AG04450 (cell line): Measurements from ENCODE around the gene ENTPD8. TPM values are rescaled to one million over a fixed set of nuclear protein-coding genes. Genes with fewer than 3 reads are reported as not detected.
A peak's percentile ranks its signal among the peaks of the same experiment; 100 is the strongest.

Experiments used
- CTCF ChIA-PET: fragments of 300-600, 350-600 bp; formaldehyde crosslinking; extraction: SDS; loops from one replicate; lab custom pipeline; 2022; ENCODE audit warnings: antibody characterized with exemption, inconsistent platforms; lab: Charles Lee
- POLR2A ChIA-PET: fragments of 350-600 bp; formaldehyde crosslinking; extraction: SDS; loops from one replicate; lab custom pipeline; 2021; ENCODE audit warnings: antibody characterized with exemption, inconsistent platforms; lab: Yijun Ruan, JAX
- DNase-seq: peaks from one replicate; pipeline ENCODE4 v3.0.0-alpha.2; 2011; ENCODE audit warnings: low read depth, low spot score
- H3K27ac ChIP-seq: one replicate; pipeline ENCODE4 v1.5.1; 2012; ENCODE audit warnings: low read depth, low read length, control low read depth
- H3K27me3 ChIP-seq: one replicate; pipeline ENCODE4 v1.6.0; 2012; ENCODE audit warnings: low read length; ENCODE audit not compliant: control insufficient read depth, insufficient read depth
- H3K4me3 ChIP-seq: 2 replicates; pipeline ENCODE4 v1.5.1; 2011; ENCODE audit warnings: mild to moderate bottlenecking, low read depth, low read length, control low read depth
- H3K9me3 ChIP-seq: 2 replicates; pipeline ENCODE4 v1.5.1; 2012; ENCODE audit warnings: low read length; ENCODE audit not compliant: control insufficient read depth, insufficient read depth
- polyA plus RNA-seq: library from polyadenylated mRNA; depleted of rRNA; stranded (reverse); fragments of >200 nt; gene quantifications from 2 replicates; pipeline ENCODE4 v1.2.3, GENCODE V29; 2011
- TF ChIP-seq, protein P1 (sequence below): IDR thresholded peaks from 2 replicates; pipeline ENCODE4 v1.5.1; 2011; ENCODE audit warnings: low read depth, low read length, control low read depth, inconsistent platforms

ENTPD8 gene
- polyA plus RNA-seq, 1 experiment = not detected

DNA sequence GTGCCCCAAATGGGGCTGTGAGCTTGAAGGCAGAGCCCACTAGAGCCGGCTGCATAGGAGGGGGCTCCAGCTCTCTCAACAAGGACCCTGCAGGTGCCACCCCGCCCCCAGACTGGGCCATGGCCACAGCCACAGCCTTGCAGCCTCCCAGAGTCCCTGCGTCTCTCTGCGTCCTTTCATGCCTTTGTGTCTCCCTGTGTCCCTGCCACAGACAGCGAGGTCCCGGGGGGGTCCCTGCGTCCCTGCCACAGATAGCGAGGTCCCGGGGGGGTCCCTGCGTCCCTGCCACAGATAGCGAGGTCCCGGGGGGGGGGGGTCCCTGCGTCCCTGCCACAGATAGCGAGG, 11.6 kb downstream of the ENTPD8 start:
- no peak for DNase-seq
- Histone ChIP-seq H3K27ac (no peak overlapping the region), H3K27me3 (peaks cover 4% of the 10 kb centered on the region), H3K4me3 (no peak overlapping the region), H3K9me3 (peaks cover 5% of the 10 kb centered on the region; the same call in 1 of the 2 replicates)
- ChIA-PET POLR2A (no interaction called here), CTCF (no interaction called here)
- TF ChIP-seq, protein P1, sequence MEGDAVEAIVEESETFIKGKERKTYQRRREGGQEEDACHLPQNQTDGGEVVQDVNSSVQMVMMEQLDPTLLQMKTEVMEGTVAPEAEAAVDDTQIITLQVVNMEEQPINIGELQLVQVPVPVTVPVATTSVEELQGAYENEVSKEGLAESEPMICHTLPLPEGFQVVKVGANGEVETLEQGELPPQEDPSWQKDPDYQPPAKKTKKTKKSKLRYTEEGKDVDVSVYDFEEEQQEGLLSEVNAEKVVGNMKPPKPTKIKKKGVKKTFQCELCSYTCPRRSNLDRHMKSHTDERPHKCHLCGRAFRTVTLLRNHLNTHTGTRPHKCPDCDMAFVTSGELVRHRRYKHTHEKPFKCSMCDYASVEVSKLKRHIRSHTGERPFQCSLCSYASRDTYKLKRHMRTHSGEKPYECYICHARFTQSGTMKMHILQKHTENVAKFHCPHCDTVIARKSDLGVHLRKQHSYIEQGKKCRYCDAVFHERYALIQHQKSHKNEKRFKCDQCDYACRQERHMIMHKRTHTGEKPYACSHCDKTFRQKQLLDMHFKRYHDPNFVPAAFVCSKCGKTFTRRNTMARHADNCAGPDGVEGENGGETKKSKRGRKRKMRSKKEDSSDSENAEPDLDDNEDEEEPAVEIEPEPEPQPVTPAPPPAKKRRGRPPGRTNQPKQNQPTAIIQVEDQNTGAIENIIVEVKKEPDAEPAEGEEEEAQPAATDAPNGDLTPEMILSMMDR = no peak

DNA sequence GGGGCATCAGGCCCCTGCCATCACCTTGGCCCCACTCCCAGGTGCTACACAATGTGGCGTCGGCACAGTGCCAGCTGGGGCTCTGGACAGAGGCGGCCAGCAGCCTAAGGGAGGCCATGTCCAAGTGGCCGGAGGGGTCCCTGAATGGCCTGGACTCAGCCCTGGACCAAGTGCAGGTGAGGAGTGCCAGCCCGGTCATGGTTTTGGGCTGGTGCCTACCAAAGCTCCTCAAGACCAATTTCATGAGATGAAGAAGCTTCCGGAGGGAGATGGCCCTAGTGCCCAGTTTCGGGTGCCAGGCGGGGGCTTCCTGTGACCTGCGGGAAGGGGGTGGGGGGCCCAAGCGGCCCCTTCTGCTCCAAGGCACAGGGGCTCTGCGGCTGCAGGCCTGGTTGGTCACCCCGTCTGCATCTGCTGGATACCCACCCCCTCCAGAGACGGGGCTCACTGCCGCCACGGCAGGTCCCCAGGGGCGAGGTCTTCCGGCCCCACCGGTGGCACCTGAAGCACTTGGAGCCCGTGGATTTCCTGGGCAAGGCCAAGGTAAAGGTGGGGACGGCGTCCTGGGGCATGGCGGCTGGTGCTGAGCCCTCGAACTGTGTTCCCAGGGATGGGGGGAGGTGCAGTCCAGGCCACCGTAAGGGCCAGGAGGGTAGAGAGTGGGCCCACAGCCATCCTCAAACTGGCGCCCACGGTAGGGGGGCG, 12.2 kb downstream of the ENTPD8 start:
- ChIA-PET POLR2A (interaction anchor here (0.9 kb wide), 1 partner anchor 188 kb away, joined by 3 read pairs; no protein-coding TSS in a partner anchor), CTCF (no interaction called here)
- Histone ChIP-seq H3K27ac (no peak overlapping the region), H3K4me3 (no peak overlapping the region), H3K27me3 (peaks cover 4% of the 10 kb centered on the region), H3K9me3 (peaks cover 5% of the 10 kb centered on the region; the same call in 1 of the 2 replicates)
- DNase-seq = no peak
- TF ChIP-seq, protein P1 = no peak

DNA sequence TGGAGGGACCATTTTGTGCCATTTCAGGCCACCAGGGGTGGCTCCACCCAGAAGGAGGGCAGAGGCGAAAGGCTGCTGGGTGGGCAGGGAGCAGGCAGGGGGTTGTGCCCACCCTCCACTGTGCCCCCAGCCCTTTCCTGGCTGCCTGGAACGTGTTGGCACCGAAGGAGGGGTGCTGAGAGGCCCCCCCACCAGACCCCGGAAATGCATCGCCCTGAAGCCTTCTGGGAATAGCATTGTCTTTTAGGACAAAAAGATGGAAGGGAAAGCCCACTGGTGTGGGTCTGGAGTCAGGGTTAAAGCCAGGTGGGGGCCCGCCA, 12.9 kb downstream of the ENTPD8 start:
- H3K27ac ChIP-seq = no peak overlapping the region
- peaks cover 4% of the 10 kb centered on the region for H3K27me3 ChIP-seq
- TF ChIP-seq, protein P1 = 0 out of 2 replicates have a peak, but pooled peaks have one; percentile 2
- peaks cover 5% of the 10 kb centered on the region; the same call in 1 of the 2 replicates for H3K9me3 ChIP-seq
- ChIA-PET POLR2A (interaction anchor here (0.9 kb wide), 1 partner anchor 188 kb away, joined by 3 read pairs; no protein-coding TSS in a partner anchor), CTCF (no interaction called here)
- H3K4me3 ChIP-seq = no peak overlapping the region
- no peak for DNase-seq

DNA sequence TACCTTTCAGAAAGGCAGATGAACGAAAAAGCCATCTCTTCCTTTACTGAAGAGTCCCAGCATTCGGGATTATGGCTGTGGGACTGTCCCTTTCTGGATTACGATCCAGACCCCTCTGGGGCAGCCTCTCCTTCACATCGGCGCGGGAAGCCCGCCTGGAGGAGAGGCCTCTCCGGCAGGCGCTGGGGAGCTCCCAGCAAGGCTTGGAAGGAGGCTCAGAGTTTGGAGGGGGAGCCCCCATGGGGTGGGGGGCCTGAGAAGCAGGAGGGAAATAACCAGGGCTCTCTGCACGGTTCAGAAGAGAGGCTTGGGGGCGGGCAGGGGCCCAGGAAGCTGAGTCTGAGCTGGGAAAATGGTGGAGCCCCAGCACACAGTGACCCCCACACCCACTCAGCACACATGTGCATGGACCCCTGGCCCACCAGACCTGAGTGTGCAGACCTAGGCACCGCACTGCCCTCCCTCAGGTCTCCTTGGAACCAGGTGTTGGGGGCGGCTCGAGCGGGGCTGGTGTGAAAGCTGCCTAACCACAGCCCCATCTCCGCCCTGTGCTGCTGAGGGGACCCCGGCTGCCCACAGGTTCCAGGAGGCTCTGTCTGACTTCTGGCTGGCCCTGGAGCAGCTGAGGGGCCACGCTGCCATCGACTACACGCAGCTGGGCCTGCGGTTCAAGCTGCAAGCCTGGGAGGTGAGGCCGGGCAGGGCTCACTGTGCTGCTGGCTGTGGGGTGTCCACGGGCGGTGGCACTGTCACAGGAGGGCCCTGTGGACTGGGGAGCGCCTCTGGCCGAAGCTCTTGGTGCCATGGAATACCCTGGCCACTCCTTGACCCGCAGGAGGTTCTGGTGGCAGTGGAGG, 13.5 kb downstream of the ENTPD8 start:
- H3K27ac ChIP-seq = no peak overlapping the region
- TF ChIP-seq, protein P1 = no peak
- CTCF ChIA-PET = interaction anchor here (1.0 kb wide), 1 partner anchor 16 kb away, joined by 3 read pairs; no protein-coding TSS in a partner anchor

More for the DNA sequence above, 13.5 kb downstream of the ENTPD8 start:
- POLR2A ChIA-PET = interaction anchor here (0.9 kb wide), 1 partner anchor 187 kb away, joined by 3 read pairs; no protein-coding TSS in a partner anchor
- no peak for DNase-seq
- Histone ChIP-seq H3K4me3 (no peak overlapping the region), H3K9me3 (peaks cover 5% of the 10 kb centered on the region; the same call in 1 of the 2 replicates), H3K27me3 (peaks cover 4% of the 10 kb centered on the region)
